D721Med (cell line): ENCODE measurements around the gene ITGBL1.

Experiments
- DNase-seq: peaks from one replicate; pipeline ENCODE4 v3.0.0; 2011; ENCODE audit warnings: low spot score; ENCODE audit not compliant: insufficient read length
- FAIRE-seq: peaks from 2 replicates; lab custom pipeline; 2011; peaks lifted over from hg19 to GRCh38; lab: Jason Lieb, UNC
- CTCF ChIP-seq: IDR thresholded peaks from 2 replicates; pipeline ENCODE4 v1.5.1; 2012; ENCODE audit warnings: mild to moderate bottlenecking, control low read depth; ENCODE audit not compliant: insufficient read depth; ENCODE audit errors: missing control alignments

The ITGBL1 gene

GRCh38 chr13:101623470-101624209 lies 171.2 kb downstream of the ITGBL1 start:
- DNase-seq = no peak
- no peak for TF ChIP-seq CTCF
- FAIRE-seq = no peak

GRCh38 chr13:101624210-101624922 lies 171.9 kb downstream of the ITGBL1 start:
- TF ChIP-seq CTCF = no peak
- FAIRE-seq (no peak), DNase-seq (no peak)

GRCh38 chr13:101624981-101625380 lies 172.5 kb downstream of the ITGBL1 start:
- no peak for DNase-seq
- TF ChIP-seq CTCF = no peak
- FAIRE-seq = no peak

- DNase-seq = no peak
- no peak for FAIRE-seq
- no peak for TF ChIP-seq CTCF
Measured at GRCh38 chr13:101626925-101627555, 174.6 kb downstream of the ITGBL1 start.

GRCh38 chr13:101627556-101627943 lies 175.1 kb downstream of the ITGBL1 start:
- FAIRE-seq (no peak), DNase-seq (no peak)
- TF ChIP-seq CTCF = no peak

GRCh38 chr13:101628900-101629299 lies 176.4 kb downstream of the ITGBL1 start:
- TF ChIP-seq CTCF = no peak
- DNase-seq (no peak), FAIRE-seq (no peak)
